GM23338 (cell line): ENCODE measurements around the gene CHRD. TPM values are rescaled to one million over a fixed set of nuclear protein-coding genes. Genes with fewer than 3 reads are reported as not detected.

ENCODE experiments used
- ATAC-seq: fragments of 200-7000 bp; cut with Tn5 transposase; 3 replicates; pipeline ENCODE4 v1.9.1; 2020
- DNase-seq: peaks from one replicate; pipeline ENCODE4 v3.0.0-alpha.2; 2015; ENCODE audit warnings: low spot score
- H2AFZ ChIP-seq: fragments of 200-600 bp; sonication (generic); 2 replicates; pipeline ENCODE4 v1.8.0; 2016; ENCODE audit warnings: antibody characterized with exemption, mild to moderate bottlenecking, moderate library complexity
- H3F3A ChIP-seq: fragments of 200-600 bp; sonication (generic); replicated peaks from 2 replicates; pipeline ENCODE4 v1.8.0; 2017; ENCODE audit warnings: antibody characterized with exemption, mixed run types, low read depth
- H3K27ac ChIP-seq: fragments of 200-600 bp; sonication (generic); 2 replicates; pipeline ENCODE4 v1.6.1; 2016; ENCODE audit warnings: low read depth
- H3K27me3 ChIP-seq: fragments of 200-600 bp; sonication (generic); 2 replicates; pipeline ENCODE4 v1.8.0; 2016; ENCODE audit warnings: mild to moderate bottlenecking, mixed run types, moderate library complexity; ENCODE audit not compliant: insufficient read depth
- H3K36me3 ChIP-seq: fragments of 200-600 bp; sonication (generic); 2 replicates; pipeline ENCODE4 v1.8.0; 2016; ENCODE audit warnings: mild to moderate bottlenecking; ENCODE audit not compliant: insufficient read depth
- H3K4me1 ChIP-seq: fragments of 200-600 bp; sonication (generic); 2 replicates; pipeline ENCODE4 v1.8.0; 2016; ENCODE audit warnings: mild to moderate bottlenecking, moderate library complexity; ENCODE audit not compliant: insufficient read depth
- H3K4me2 ChIP-seq: fragments of 200-600 bp; sonication (generic); 2 replicates; pipeline ENCODE4 v1.7.1; 2017; ENCODE audit warnings: mixed run types
- H3K4me3 ChIP-seq: fragments of 200-600 bp; sonication (generic); 2 replicates; pipeline ENCODE4 v1.6.1; 2016; ENCODE audit warnings: mixed run types
- H3K79me2 ChIP-seq: fragments of 200-600 bp; sonication (generic); replicated peaks from 2 replicates; pipeline ENCODE4 v1.8.0; 2017; ENCODE audit warnings: mild to moderate bottlenecking; ENCODE audit not compliant: insufficient read depth
- H3K9me2 ChIP-seq: fragments of 200-600 bp; sonication (generic); 2 replicates; pipeline ENCODE4 v1.8.0; 2017; ENCODE audit not compliant: insufficient read depth
- H4K20me1 ChIP-seq: fragments of 200-600 bp; sonication (generic); replicated peaks from 2 replicates; pipeline ENCODE4 v1.8.0; 2017; ENCODE audit warnings: mild to moderate bottlenecking; ENCODE audit not compliant: insufficient read depth
- H3K27ac Mint-ChIP-seq: 2 replicates; pipeline ENCODE4 v1.8.0; 2020; ENCODE audit warnings: inconsistent platforms, mild to moderate bottlenecking, moderate library complexity, mixed read lengths
- H3K27me3 Mint-ChIP-seq: 3 replicates; pipeline ENCODE4 v1.8.0; 2022; ENCODE audit warnings: low read depth, mild to moderate bottlenecking, moderate library complexity, mixed read lengths, inconsistent platforms; ENCODE audit not compliant: insufficient read depth, poor library complexity
- H3K36me3 Mint-ChIP-seq: 3 replicates; pipeline ENCODE4 v1.8.0; 2021; ENCODE audit warnings: low read depth, mild to moderate bottlenecking, inconsistent platforms, moderate library complexity, mixed read lengths
- H3K4me1 Mint-ChIP-seq: 3 replicates; pipeline ENCODE4 v1.8.0; 2020; ENCODE audit warnings: mild to moderate bottlenecking, inconsistent platforms, mixed read lengths
- H3K4me3 Mint-ChIP-seq: 3 replicates; pipeline ENCODE4 v1.8.0; 2021; ENCODE audit warnings: moderate library complexity, mild to moderate bottlenecking, inconsistent platforms, mixed read lengths
- H3K9me3 Mint-ChIP-seq: 3 replicates; pipeline ENCODE4 v1.8.0; 2020; ENCODE audit warnings: moderate library complexity, mild to moderate bottlenecking, inconsistent platforms, mixed read lengths
- CREB1 ChIP-seq: fragments of 250-450 bp; sonication (Bioruptor Pico); IDR thresholded peaks from 2 replicates; pipeline ENCODE4 v1.5.0; 2020; ENCODE audit warnings: low read depth, mild to moderate bottlenecking, moderate library complexity
- CTCF ChIP-seq, 2 experiments: fragments of 200-600 bp in 1 of 2; sonication (generic) in 1 of 2; conservative IDR thresholded peaks; 2 replicates each; pipeline versions ENCODE4 v1.5.1 to v1.6.1; 2016 to 2017; ENCODE audit warnings: antibody characterized with exemption in 2 of 2, low read depth in 2 of 2, mild to moderate bottlenecking in 2 of 2, moderate library complexity in 1 of 2
- EZH2phosphoT487 ChIP-seq: fragments of 200-600 bp; sonication (generic); IDR thresholded peaks from one replicate; pipeline ENCODE4 v1.8.1; 2018; ENCODE audit warnings: antibody characterized with exemption; ENCODE audit not compliant: unreplicated experiment
- JUNB ChIP-seq: IDR thresholded peaks from one replicate; pipeline ENCODE4 v1.6.1; 2016; ENCODE audit warnings: antibody characterized with exemption; ENCODE audit not compliant: unreplicated experiment
- NANOG ChIP-seq: IDR thresholded peaks from 2 replicates; pipeline ENCODE4 v1.6.1; 2016; ENCODE audit warnings: antibody characterized with exemption, borderline replicate concordance
- POLR2AphosphoS5 ChIP-seq: IDR thresholded peaks from 2 replicates; pipeline ENCODE4 v1.6.1; 2016; ENCODE audit warnings: antibody characterized with exemption, low read depth
- REST ChIP-seq: IDR thresholded peaks from one replicate; pipeline ENCODE4 v1.6.1; 2018; ENCODE audit warnings: antibody characterized with exemption; ENCODE audit not compliant: unreplicated experiment
- ZNF114 ChIP-seq: fragments of 250-450 bp; sonication (Bioruptor Pico); IDR thresholded peaks from 2 replicates; pipeline ENCODE4 v1.5.0; 2020; ENCODE audit warnings: mild to moderate bottlenecking, moderate library complexity
- polyA plus RNA-seq: library from polyadenylated mRNA; unstranded; fragments of >200 nt; fragmentation: Nextera tagmentation; extraction: Ambion mirVana; gene quantifications from 2 replicates; pipeline ENCODE4 v1.2.1, GENCODE V29; 2016
- total RNA-seq: library from RNA; depleted of rRNA; stranded (reverse); fragments of >200 nt; shearing (Covaris generic); gene quantifications from 2 replicates; pipeline ENCODE4 v1.2.3, GENCODE V29; 2014

Gene CHRD
- total and polyA plus RNA-seq, 2 experiments from 2014 or later = 0.34 to 0.66 TPM

- Histone ChIP-seq H3K4me3 (peak within 1 kb of the TSS; percentile 82), H4K20me1 (peaks cover 3% of the 10 kb centered on the region; the same call in 1 of the 2 replicates), H3K36me3 (peaks cover 7% of the 10 kb centered on the region), H2AFZ (peak within 1 kb of the TSS; percentile 43; the same call in 1 of the 2 replicates), H3K79me2 (peaks cover 23% of the 10 kb centered on the region), H3K4me1 (peaks cover 19% of the 10 kb centered on the region), H3K27me3 (peaks cover 14% of the 10 kb centered on the region), H3K9me2 (no peaks in the 10 kb centered on the region), H3K4me2 (peak within 1 kb of the TSS; percentile 96), H3F3A (peaks cover 3% of the 10 kb centered on the region; the same call in 1 of the 2 replicates), H3K27ac (peak within 1 kb of the TSS; percentile 88)
- H3K4me3 Mint-ChIP-seq = peak within 1 kb of the TSS; percentile 99
- H3K4me1 Mint-ChIP-seq = peaks cover 25% of the 10 kb centered on the region
- ATAC-seq = peak; percentile 55
- TF ChIP-seq POLR2AphosphoS5 (peak; percentile 72), NANOG (no peak), EZH2phosphoT487 (no peak)
- peaks cover 35% of the 10 kb centered on the region for H3K36me3 Mint-ChIP-seq
- peaks cover 22% of the 10 kb centered on the region for H3K27me3 Mint-ChIP-seq
- peak; percentile 80 for DNase-seq
- peaks cover 2% of the 10 kb centered on the region; the same call in 1 of the 3 replicates for H3K9me3 Mint-ChIP-seq
- H3K27ac Mint-ChIP-seq = peak within 1 kb of the TSS; percentile 90
Measured at GRCh38 chr3:184361532-184361931, 18.3 kb upstream of the CHRD start, which contains the start of the genes CLCN2 and POLR2H. TSS of gene CLCN2 (minus strand) at chr3:184361605. CDS start at chr3:184361479, 126 bp downstream. TSS of gene POLR2H (plus strand) at chr3:184361710. CDS start at chr3:184363493, 1,783 bp downstream.

- H2AFZ ChIP-seq = peak overlapping the region; percentile 43; the same call in 1 of the 2 replicates
- H3K9me3 Mint-ChIP-seq = peaks cover 2% of the 10 kb centered on the region; the same call in 1 of the 3 replicates
- H3K27me3 ChIP-seq = peaks cover 14% of the 10 kb centered on the region
- peak overlapping the region; percentile 88 for H3K27ac ChIP-seq
- peaks cover 19% of the 10 kb centered on the region for H3K4me1 ChIP-seq
- DNase-seq (peak; percentile 54), ATAC-seq (peak; percentile 18)
- H4K20me1 ChIP-seq = peaks cover 3% of the 10 kb centered on the region; the same call in 1 of the 2 replicates
- peak overlapping the region; percentile 96 for H3K4me2 ChIP-seq
- peaks cover 25% of the 10 kb centered on the region for H3K4me1 Mint-ChIP-seq
- H3K9me2 ChIP-seq = no peaks in the 10 kb centered on the region
- peaks cover 36% of the 10 kb centered on the region for H3K36me3 Mint-ChIP-seq
- peak overlapping the region; percentile 90 for H3K27ac Mint-ChIP-seq
- peak overlapping the region; percentile 82 for H3K4me3 ChIP-seq
- peak overlapping the region; percentile 99 for H3K4me3 Mint-ChIP-seq
- H3K27me3 Mint-ChIP-seq = peaks cover 22% of the 10 kb centered on the region
- peaks cover 3% of the 10 kb centered on the region; the same call in 1 of the 2 replicates for H3F3A ChIP-seq
- peaks cover 26% of the 10 kb centered on the region for H3K79me2 ChIP-seq
- H3K36me3 ChIP-seq = peaks cover 11% of the 10 kb centered on the region
- TF ChIP-seq REST = no peak
- TF ChIP-seq JUNB = no peak
- no peak for TF ChIP-seq CTCF (conservative IDR thresholded peaks at IDR 0.05; ENCODE audit: low read depth in 2 of 2)
- TF ChIP-seq ZNF114 (CRISPR knock-in tag) = no peak
- no peak for TF ChIP-seq CREB1
Measured at GRCh38 chr3:184361932-184362667, 17.8 kb upstream of the CHRD start.
